Right lung (tissue), 5 donors: ENCODE results near the gene B4GALT5. TPM values are rescaled to one million over a fixed set of nuclear protein-coding genes. Genes with fewer than 3 reads are reported as not detected.
"Not testable (repeated sequence)": the region's sequence is repeated elsewhere in the genome, so short reads cannot be mapped to it uniquely, and the experiment has no call there.

ENCODE experiments used
- DNase-seq, 2 donors: peaks; one replicate each; pipeline ENCODE4 v3.0.0-alpha.2; 2013
- polyA plus RNA-seq, 5 donors: library from polyadenylated mRNA; unstranded; fragments of 120-200 nt; gene quantifications; one replicate each; pipeline versions ENCODE4 v1.2.1 to v1.2.3, GENCODE V29; 2013; ENCODE audit warnings: inconsistent platforms in 1 of 5, low replicate concordance in 1 of 5; ENCODE audit not compliant: insufficient read length in 5 of 5, insufficient read depth in 1 of 5

B4GALT5 gene
- polyA plus RNA-seq, 5 donors = 39.7 to 49.2 (median 42.7) TPM

GRCh38 chr20:49740807-49741206, 27.1 kb upstream of the B4GALT5 start:
- no peak for DNase-seq

GRCh38 chr20:49739042-49739441, 25.4 kb upstream of the B4GALT5 start:
- DNase-seq = no peak

- DNase-seq = no peak
Measured at GRCh38 chr20:49737260-49737659, 23.6 kb upstream of the B4GALT5 start.

DNA sequence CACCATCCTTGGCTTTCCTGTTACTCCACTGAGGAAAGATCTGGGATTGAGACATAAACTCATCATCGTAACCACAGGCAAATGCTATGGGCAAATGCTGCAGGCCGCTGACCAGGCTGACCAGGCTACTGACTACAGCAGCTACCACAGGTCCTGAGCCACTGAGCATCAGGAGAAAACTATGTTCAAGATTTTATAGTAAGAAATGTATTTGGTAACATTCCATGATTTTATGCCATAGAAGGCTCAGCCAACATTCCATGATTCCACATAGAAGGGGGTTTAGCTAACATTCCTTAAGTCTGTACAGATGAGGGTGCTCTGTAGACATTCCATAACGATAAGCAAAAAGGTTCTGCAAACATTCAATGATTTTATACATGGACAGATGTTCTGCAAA, 16.1 kb upstream of the B4GALT5 start:
- no peak for DNase-seq

DNA sequence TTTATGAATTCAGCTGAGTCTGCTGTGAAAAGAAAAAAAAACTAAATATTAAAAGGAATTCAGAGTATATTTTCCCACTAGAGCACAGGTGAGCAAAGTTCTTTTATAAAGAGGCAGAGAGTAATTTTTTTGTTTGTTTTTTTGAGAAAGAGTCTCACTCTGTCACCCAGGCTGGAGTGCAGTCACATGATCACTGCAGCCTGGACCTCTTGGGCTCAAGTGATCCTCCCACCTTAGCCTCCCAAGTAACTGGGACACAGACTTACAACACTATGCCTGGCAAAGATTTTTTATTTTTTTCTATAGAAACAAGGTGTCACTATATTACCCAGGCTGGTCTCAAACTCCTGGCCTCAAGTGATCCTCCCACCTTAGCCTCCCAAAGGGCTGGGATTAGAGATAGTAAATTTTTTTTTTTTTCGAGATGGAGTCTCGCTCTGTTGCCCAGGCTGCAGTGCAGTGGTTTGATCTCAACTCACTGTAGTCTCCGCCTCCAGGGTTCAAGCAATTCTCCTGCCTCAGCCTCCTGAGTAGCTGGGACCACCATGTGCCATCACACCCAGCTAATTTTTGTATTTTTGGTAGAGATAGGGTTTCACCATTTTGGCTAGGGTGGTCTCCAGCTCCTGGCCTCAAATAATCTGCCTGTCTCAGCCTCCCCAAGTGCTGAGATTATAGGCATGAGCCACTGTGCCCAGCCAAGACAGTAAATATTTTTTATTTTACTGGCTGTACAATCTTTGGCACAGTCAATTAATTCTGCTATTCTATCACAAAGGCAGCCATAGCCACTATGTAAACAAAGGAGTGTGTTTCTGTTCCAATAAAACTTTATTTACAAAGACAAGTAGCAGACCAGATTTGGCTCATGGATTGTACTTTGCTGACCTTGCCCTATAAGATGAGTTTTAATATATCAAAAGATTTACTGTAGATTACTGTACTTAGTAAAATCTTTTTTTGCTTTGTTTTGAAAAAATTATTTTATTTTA, 14.5 kb upstream of the B4GALT5 start:
- no peak for DNase-seq

DNA sequence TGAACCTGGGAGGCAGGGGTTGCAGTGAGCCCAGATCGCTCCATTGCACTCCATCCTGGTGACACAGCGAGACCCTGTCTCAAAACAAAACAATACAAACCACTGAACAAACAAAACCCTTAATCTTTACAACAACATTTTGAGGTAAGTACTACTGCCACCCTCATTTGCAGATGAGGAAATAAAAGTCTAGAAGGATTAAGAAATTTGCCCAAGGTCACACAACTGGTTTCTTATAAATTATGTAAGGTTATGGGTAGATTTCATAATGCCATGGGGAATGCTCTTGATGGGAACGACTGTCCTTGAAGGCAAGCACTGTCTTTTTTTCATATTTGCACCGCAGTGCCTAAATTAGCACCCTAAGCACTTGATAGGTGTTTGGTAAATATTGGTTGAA, 13.8 kb upstream of the B4GALT5 start:
- DNase-seq = no peak

- DNase-seq = no peak
Measured at GRCh38 chr20:49725694-49726093, 12.0 kb upstream of the B4GALT5 start.

DNA sequence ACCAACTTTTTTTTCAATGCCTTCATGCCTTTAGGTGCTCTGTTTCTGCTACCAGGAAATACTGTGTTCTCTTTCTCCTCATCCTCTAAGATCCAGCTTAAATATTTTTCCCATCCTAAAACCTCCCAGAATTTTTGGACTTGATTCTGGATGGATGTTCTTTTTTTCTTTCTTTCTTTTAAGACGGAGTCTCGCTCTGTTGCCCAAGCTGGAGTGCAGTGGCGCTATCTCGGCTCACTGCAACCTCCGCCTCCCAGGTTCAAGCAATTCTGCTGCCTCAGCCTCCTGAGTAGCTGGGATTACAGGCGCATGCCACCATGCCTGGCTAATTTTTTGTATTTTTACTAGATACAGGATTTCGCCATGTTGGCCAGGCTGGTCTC, 11.5 kb upstream of the B4GALT5 start:
- not testable (repeated sequence) for DNase-seq

GRCh38 chr20:49724408-49725223, 10.9 kb upstream of the B4GALT5 start:
- DNase-seq = peak in 1 of 2 donors; percentile 24

- DNase-seq = not testable (repeated sequence)
Measured at GRCh38 chr20:49723758-49724157, 10.1 kb upstream of the B4GALT5 start.

DNA sequence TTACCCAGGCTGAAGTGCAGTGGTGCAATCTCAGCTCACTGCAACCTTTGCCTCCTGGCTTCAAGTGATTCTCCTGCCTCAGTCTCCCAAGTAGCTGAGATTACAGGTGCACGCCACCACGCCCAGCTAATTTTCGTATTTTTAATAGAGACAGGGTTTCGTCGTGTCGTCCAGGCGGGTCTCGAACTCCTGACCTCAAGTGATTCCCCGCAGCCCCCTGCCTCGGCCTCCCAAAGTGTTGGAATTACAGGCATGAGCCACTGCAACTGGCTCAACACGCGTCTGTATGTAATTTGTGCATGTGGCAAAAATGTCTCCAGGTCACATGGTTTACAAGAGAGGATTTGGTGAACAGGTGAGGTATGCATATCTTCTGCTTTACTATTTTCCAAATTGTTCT, 7.6 kb upstream of the B4GALT5 start:
- DNase-seq = not testable (repeated sequence)

DNA sequence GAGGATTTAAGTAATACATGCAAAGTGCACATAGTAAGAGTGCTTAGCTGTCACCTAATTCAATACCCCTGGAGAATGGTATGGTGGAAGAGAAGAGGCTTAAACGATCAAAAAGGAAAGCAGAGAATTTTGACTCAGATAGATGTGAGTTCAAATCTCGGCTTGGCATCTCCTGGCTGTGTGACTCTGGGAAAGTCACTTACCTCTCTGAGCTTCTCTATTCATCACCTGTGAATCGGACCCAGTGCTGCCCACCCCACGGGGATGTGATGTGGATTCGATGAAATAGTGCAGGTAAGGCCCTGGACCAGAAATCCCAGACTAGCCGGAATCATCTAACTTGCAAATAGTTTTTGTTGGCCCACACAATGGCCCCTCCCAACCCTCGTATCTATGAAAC, 1.8 kb upstream of the B4GALT5 start:
- DNase-seq = no peak

DNA sequence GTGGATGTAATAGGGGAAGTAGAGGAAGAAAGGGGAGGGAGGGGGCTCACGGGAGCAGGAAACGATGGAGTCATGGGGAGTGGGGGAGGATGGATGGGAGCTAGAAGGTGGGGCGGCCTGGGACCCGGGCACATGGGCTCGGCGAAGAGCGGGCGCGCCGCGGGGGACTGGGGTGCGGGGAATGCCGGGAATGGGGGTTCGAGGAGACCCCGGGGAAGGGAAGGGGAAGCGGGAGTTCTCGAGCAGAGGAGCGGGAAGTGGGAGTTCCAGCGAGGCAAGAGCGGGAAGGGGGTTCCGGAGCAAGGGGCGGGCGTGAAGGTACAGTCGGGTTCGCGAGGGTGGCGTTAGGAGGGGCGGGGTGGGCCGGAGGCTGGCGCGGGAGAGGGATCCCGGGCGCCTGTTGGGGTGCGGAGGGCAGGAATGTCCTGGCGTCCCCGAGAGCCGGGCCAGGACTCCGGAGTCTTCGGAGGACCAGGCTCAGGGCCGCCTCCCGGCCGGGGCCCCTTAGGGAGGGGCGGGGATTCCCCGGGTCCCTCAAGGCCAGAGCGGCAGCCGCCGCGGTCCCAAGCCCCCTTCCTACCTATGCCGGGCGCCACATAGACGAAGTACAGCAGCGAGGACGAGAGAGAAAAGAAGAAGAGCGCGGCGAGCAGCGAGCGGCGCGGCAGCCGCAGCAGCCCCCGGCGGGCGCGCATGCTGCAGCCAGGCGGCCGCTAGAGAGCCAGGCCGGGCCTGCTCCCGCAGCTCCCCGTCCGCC, 504 bp downstream of the B4GALT5 start:
- peak; percentile 33 to 47 for DNase-seq

- DNase-seq = no peak
Measured at GRCh38 chr20:49712646-49712995, 1.1 kb downstream of the B4GALT5 start.

DNA sequence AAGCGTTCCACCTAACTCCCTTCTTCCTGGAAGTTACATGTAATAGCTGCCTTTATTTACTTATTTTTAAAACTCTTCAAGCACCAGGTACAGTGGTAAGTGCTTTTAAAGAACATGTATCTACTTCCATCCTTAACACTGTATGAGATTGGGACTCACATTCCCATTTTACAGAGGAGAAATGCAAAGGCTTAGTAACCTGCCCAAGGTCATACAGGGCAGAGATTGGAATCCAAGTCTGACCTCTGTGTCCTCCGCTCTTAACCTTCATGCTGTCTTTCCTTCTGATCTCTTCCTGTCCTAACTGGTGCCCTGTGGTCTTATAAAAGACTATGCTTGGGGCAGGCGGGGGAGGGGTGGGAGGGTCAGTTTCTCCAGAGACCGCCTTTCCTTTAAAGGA, 1.6 kb downstream of the B4GALT5 start:
- DNase-seq = no peak

DNA sequence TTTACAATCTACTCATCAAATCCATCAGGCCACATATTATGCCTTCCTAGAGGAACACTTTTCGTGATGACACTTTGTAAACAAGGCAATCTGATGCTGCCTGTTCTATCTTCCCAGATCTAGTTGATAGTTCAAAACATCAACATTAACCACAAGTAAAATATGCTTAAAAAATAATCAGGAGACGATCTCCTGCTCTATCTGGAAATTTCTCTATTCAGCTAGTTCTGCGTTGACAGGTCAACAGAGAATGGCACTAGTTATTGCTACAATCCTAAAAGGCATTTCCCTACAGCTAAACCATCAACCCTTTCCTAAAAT, 2.1 kb downstream of the B4GALT5 start:
- DNase-seq = no peak

DNA sequence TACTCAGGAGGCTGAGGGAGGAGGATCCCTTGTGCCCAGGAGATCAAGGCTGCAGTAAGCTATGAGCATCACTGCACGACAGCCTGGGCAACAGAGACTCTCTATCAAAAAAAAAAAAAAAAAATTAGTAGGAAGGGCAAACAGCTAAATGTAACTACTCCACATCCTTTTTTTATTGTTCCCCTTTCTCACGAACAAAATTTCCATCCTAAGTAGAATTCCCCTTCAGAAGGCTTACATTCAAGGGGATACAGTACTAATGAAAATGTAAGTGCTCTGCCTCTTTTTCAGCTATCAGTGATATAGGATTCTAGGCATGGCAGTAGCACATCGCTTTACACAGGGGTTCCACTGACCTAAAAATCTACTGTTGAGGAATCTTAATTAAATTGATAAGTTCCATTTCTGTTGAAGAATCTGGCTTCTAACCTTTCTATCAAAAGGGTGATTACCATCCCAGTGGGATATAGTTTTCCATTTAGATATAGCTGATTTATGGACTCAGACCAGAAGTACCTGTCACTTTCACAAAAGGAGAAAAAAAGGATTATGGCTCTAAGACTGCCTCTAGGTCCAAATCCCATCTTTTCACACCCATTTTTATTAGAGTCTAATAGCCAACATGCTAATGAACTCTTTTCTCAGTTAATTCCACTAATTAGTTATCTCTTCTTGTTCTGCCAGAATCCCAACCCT, 2.6 kb downstream of the B4GALT5 start:
- no peak for DNase-seq

DNA sequence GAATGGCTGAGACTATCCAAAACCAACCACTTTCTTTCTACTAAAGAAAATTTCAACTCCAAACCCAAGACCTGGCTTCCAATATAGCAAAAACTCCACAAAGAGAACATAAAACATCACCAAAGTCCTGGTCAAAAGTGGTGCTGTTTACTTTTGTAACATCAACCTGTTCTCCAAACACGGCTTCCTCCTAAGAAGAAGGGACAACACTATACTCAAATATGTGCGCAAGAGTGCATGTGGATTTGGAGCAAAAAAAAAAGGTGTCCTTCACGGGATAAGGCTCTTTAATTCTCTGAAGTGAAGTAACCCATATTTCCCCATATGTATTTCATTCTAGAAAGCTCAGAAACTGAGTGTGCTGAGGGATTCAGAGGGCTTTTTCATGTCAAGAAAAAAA, 6.6 kb downstream of the B4GALT5 start:
- DNase-seq = no peak

GRCh38 chr20:49706630-49707091, 7.0 kb downstream of the B4GALT5 start:
- no peak for DNase-seq

DNA sequence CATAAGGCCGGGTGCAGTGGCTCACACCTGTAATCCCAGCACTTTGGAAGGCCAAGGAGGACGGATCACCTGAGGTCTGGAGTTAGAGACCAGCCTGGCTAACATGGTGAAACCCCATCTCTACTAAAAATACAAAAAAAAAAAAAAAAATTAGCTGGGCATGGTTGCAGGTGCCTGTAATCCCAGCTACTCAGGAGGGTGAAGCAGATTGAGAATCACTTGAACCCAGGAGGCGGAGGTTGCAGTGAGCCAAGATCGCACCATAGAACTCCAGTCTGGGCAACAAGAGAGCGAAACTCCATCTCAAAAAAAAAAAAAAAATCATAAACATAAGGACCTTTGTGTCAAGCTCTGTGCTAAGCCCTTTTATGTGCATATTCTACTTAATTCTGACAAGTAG, 7.8 kb downstream of the B4GALT5 start:
- DNase-seq = not testable (repeated sequence)

- DNase-seq = no peak
Measured at GRCh38 chr20:49705358-49705757, 8.3 kb downstream of the B4GALT5 start.

- DNase-seq = no peak
Measured at GRCh38 chr20:49704932-49705336, 8.7 kb downstream of the B4GALT5 start.
